GM23338 (cell line): Measurements from ENCODE around the gene RPN2. TPM values are rescaled to one million over a fixed set of nuclear protein-coding genes. Genes with fewer than 3 reads are reported as not detected.

Experiments
- ATAC-seq: fragments of 200-7000 bp; cut with Tn5 transposase; 3 replicates; pipeline ENCODE4 v1.9.1; 2020
- DNase-seq: peaks from one replicate; pipeline ENCODE4 v3.0.0-alpha.2; 2015; ENCODE audit warnings: low spot score
- H2AFZ ChIP-seq: fragments of 200-600 bp; sonication (generic); 2 replicates; pipeline ENCODE4 v1.8.0; 2016; ENCODE audit warnings: antibody characterized with exemption, mild to moderate bottlenecking, moderate library complexity
- H3F3A ChIP-seq: fragments of 200-600 bp; sonication (generic); replicated peaks from 2 replicates; pipeline ENCODE4 v1.8.0; 2017; ENCODE audit warnings: antibody characterized with exemption, mixed run types, low read depth
- H3K27ac ChIP-seq: fragments of 200-600 bp; sonication (generic); 2 replicates; pipeline ENCODE4 v1.6.1; 2016; ENCODE audit warnings: low read depth
- H3K27me3 ChIP-seq: fragments of 200-600 bp; sonication (generic); 2 replicates; pipeline ENCODE4 v1.8.0; 2016; ENCODE audit warnings: mild to moderate bottlenecking, mixed run types, moderate library complexity; ENCODE audit not compliant: insufficient read depth
- H3K36me3 ChIP-seq: fragments of 200-600 bp; sonication (generic); 2 replicates; pipeline ENCODE4 v1.8.0; 2016; ENCODE audit warnings: mild to moderate bottlenecking; ENCODE audit not compliant: insufficient read depth
- H3K4me1 ChIP-seq: fragments of 200-600 bp; sonication (generic); 2 replicates; pipeline ENCODE4 v1.8.0; 2016; ENCODE audit warnings: mild to moderate bottlenecking, moderate library complexity; ENCODE audit not compliant: insufficient read depth
- H3K4me2 ChIP-seq: fragments of 200-600 bp; sonication (generic); 2 replicates; pipeline ENCODE4 v1.7.1; 2017; ENCODE audit warnings: mixed run types
- H3K4me3 ChIP-seq: fragments of 200-600 bp; sonication (generic); 2 replicates; pipeline ENCODE4 v1.6.1; 2016; ENCODE audit warnings: mixed run types
- H3K79me2 ChIP-seq: fragments of 200-600 bp; sonication (generic); replicated peaks from 2 replicates; pipeline ENCODE4 v1.8.0; 2017; ENCODE audit warnings: mild to moderate bottlenecking; ENCODE audit not compliant: insufficient read depth
- H3K9me2 ChIP-seq: fragments of 200-600 bp; sonication (generic); 2 replicates; pipeline ENCODE4 v1.8.0; 2017; ENCODE audit not compliant: insufficient read depth
- H4K20me1 ChIP-seq: fragments of 200-600 bp; sonication (generic); replicated peaks from 2 replicates; pipeline ENCODE4 v1.8.0; 2017; ENCODE audit warnings: mild to moderate bottlenecking; ENCODE audit not compliant: insufficient read depth
- H3K27ac Mint-ChIP-seq: 2 replicates; pipeline ENCODE4 v1.8.0; 2020; ENCODE audit warnings: inconsistent platforms, mild to moderate bottlenecking, moderate library complexity, mixed read lengths
- H3K27me3 Mint-ChIP-seq: 3 replicates; pipeline ENCODE4 v1.8.0; 2022; ENCODE audit warnings: low read depth, mild to moderate bottlenecking, moderate library complexity, mixed read lengths, inconsistent platforms; ENCODE audit not compliant: insufficient read depth, poor library complexity
- H3K36me3 Mint-ChIP-seq: 3 replicates; pipeline ENCODE4 v1.8.0; 2021; ENCODE audit warnings: low read depth, mild to moderate bottlenecking, inconsistent platforms, moderate library complexity, mixed read lengths
- H3K4me1 Mint-ChIP-seq: 3 replicates; pipeline ENCODE4 v1.8.0; 2020; ENCODE audit warnings: mild to moderate bottlenecking, inconsistent platforms, mixed read lengths
- H3K4me3 Mint-ChIP-seq: 3 replicates; pipeline ENCODE4 v1.8.0; 2021; ENCODE audit warnings: moderate library complexity, mild to moderate bottlenecking, inconsistent platforms, mixed read lengths
- H3K9me3 Mint-ChIP-seq: 3 replicates; pipeline ENCODE4 v1.8.0; 2020; ENCODE audit warnings: moderate library complexity, mild to moderate bottlenecking, inconsistent platforms, mixed read lengths
- EZH2 ChIP-seq: fragments of 200-600 bp; sonication (generic); IDR thresholded peaks from one replicate; pipeline ENCODE4 v1.8.0; 2017; ENCODE audit warnings: antibody characterized with exemption, mild to moderate bottlenecking, low read depth; ENCODE audit not compliant: unreplicated experiment
- POLR2AphosphoS5 ChIP-seq: IDR thresholded peaks from 2 replicates; pipeline ENCODE4 v1.6.1; 2016; ENCODE audit warnings: antibody characterized with exemption, low read depth
- ZNF331 ChIP-seq: fragments of 250-450 bp; sonication (Bioruptor Pico); IDR thresholded peaks from 2 replicates; pipeline ENCODE4 v1.5.0; 2020; ENCODE audit warnings: low read depth, mild to moderate bottlenecking, moderate library complexity
- polyA plus RNA-seq: library from polyadenylated mRNA; unstranded; fragments of >200 nt; fragmentation: Nextera tagmentation; extraction: Ambion mirVana; gene quantifications from 2 replicates; pipeline ENCODE4 v1.2.1, GENCODE V29; 2016
- total RNA-seq: library from RNA; depleted of rRNA; stranded (reverse); fragments of >200 nt; shearing (Covaris generic); gene quantifications from 2 replicates; pipeline ENCODE4 v1.2.3, GENCODE V29; 2014
- TF ChIP-seq, protein P1 (sequence below): IDR thresholded peaks from one replicate; pipeline ENCODE4 v1.6.1; 2018; ENCODE audit warnings: antibody characterized with exemption; ENCODE audit not compliant: unreplicated experiment
- TF ChIP-seq, protein P2 (sequence below): fragments of 250-450 bp; sonication (Bioruptor Pico); IDR thresholded peaks from 2 replicates; pipeline ENCODE4 v1.5.0; 2020; ENCODE audit warnings: mild to moderate bottlenecking, moderate library complexity

Gene RPN2
- total and polyA plus RNA-seq, 2 experiments from 2014 or later: 244 to 302 TPM

- Mint-ChIP-seq H3K4me1 (peaks cover 42% of the 10 kb centered on the region), H3K27ac (peak overlapping the region; percentile 48)
- peaks cover 79% of the 10 kb centered on the region for H3K36me3 ChIP-seq
Observed at GRCh38 chr20:37230200-37230599, 51.1 kb downstream of the RPN2 start.

More at GRCh38 chr20:37230200-37230599, 51.1 kb downstream of the RPN2 start:
- Mint-ChIP-seq H3K36me3 (peaks cover 97% of the 10 kb centered on the region), H3K9me3 (no peaks in the 10 kb centered on the region), H3K27me3 (peaks cover 3% of the 10 kb centered on the region), H3K4me3 (no peak overlapping the region)
- no peak overlapping the region for H2AFZ ChIP-seq
- no peak for ATAC-seq
- peaks cover 33% of the 10 kb centered on the region for H3K4me1 ChIP-seq
- H3K9me2 ChIP-seq: no peaks in the 10 kb centered on the region
- H3K4me2 ChIP-seq: no peak overlapping the region
- TF ChIP-seq ZNF331 (no peak), EZH2 (no peak), POLR2AphosphoS5 (no peak)
- TF ChIP-seq, protein P1, sequence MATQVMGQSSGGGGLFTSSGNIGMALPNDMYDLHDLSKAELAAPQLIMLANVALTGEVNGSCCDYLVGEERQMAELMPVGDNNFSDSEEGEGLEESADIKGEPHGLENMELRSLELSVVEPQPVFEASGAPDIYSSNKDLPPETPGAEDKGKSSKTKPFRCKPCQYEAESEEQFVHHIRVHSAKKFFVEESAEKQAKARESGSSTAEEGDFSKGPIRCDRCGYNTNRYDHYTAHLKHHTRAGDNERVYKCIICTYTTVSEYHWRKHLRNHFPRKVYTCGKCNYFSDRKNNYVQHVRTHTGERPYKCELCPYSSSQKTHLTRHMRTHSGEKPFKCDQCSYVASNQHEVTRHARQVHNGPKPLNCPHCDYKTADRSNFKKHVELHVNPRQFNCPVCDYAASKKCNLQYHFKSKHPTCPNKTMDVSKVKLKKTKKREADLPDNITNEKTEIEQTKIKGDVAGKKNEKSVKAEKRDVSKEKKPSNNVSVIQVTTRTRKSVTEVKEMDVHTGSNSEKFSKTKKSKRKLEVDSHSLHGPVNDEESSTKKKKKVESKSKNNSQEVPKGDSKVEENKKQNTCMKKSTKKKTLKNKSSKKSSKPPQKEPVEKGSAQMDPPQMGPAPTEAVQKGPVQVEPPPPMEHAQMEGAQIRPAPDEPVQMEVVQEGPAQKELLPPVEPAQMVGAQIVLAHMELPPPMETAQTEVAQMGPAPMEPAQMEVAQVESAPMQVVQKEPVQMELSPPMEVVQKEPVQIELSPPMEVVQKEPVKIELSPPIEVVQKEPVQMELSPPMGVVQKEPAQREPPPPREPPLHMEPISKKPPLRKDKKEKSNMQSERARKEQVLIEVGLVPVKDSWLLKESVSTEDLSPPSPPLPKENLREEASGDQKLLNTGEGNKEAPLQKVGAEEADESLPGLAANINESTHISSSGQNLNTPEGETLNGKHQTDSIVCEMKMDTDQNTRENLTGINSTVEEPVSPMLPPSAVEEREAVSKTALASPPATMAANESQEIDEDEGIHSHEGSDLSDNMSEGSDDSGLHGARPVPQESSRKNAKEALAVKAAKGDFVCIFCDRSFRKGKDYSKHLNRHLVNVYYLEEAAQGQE: no peak
- TF ChIP-seq, protein P2, sequence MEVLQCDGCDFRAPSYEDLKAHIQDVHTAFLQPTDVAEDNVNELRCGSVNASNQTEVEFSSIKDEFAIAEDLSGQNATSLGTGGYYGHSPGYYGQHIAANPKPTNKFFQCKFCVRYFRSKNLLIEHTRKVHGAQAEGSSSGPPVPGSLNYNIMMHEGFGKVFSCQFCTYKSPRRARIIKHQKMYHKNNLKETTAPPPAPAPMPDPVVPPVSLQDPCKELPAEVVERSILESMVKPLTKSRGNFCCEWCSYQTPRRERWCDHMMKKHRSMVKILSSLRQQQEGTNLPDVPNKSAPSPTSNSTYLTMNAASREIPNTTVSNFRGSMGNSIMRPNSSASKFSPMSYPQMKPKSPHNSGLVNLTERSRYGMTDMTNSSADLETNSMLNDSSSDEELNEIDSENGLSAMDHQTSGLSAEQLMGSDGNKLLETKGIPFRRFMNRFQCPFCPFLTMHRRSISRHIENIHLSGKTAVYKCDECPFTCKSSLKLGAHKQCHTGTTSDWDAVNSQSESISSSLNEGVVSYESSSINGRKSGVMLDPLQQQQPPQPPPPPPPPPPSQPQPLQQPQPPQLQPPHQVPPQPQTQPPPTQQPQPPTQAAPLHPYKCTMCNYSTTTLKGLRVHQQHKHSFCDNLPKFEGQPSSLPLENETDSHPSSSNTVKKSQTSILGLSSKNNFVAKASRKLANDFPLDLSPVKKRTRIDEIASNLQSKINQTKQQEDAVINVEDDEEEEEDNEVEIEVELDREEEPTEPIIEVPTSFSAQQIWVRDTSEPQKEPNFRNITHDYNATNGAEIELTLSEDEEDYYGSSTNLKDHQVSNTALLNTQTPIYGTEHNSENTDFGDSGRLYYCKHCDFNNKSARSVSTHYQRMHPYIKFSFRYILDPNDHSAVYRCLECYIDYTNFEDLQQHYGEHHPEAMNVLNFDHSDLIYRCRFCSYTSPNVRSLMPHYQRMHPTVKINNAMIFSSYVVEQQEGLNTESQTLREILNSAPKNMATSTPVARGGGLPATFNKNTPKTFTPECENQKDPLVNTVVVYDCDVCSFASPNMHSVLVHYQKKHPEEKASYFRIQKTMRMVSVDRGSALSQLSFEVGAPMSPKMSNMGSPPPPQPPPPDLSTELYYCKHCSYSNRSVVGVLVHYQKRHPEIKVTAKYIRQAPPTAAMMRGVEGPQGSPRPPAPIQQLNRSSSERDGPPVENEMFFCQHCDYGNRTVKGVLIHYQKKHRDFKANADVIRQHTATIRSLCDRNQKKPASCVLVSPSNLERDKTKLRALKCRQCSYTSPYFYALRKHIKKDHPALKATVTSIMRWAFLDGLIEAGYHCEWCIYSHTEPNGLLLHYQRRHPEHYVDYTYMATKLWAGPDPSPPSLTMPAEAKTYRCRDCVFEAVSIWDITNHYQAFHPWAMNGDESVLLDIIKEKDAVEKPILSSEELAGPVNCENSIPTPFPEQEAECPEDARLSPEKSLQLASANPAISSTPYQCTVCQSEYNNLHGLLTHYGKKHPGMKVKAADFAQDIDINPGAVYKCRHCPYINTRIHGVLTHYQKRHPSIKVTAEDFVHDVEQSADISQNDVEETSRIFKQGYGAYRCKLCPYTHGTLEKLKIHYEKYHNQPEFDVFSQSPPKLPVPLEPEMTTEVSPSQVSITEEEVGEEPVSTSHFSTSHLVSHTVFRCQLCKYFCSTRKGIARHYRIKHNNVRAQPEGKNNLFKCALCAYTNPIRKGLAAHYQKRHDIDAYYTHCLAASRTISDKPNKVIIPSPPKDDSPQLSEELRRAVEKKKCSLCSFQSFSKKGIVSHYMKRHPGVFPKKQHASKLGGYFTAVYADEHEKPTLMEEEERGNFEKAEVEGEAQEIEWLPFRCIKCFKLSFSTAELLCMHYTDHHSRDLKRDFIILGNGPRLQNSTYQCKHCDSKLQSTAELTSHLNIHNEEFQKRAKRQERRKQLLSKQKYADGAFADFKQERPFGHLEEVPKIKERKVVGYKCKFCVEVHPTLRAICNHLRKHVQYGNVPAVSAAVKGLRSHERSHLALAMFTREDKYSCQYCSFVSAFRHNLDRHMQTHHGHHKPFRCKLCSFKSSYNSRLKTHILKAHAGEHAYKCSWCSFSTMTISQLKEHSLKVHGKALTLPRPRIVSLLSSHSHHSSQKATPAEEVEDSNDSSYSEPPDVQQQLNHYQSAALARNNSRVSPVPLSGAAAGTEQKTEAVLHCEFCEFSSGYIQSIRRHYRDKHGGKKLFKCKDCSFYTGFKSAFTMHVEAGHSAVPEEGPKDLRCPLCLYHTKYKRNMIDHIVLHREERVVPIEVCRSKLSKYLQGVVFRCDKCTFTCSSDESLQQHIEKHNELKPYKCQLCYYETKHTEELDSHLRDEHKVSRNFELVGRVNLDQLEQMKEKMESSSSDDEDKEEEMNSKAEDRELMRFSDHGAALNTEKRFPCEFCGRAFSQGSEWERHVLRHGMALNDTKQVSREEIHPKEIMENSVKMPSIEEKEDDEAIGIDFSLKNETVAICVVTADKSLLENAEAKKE: no peak
- no peak for DNase-seq
- H3F3A ChIP-seq: peaks cover 11% of the 10 kb centered on the region; the same call in 1 of the 2 replicates
- H3K27ac ChIP-seq: peak overlapping the region; percentile 41
- H3K27me3 ChIP-seq: no peaks in the 10 kb centered on the region
- no peak overlapping the region for H3K4me3 ChIP-seq
- no peaks in the 10 kb centered on the region for H3K79me2 ChIP-seq
- peaks cover 28% of the 10 kb centered on the region for H4K20me1 ChIP-seq
